GM12865 (cell line): ENCODE results near the gene CELF2.

Experiments
- DNase-seq: peaks from one replicate; pipeline ENCODE4 v3.0.0; 2010; ENCODE audit warnings: low read depth
- H3K4me3 ChIP-seq: 2 replicates; pipeline ENCODE4 v1.5.1; 2011; ENCODE audit warnings: mild to moderate bottlenecking, low read depth, low read length, control low read depth
- TF ChIP-seq, protein P1 (sequence below): IDR thresholded peaks from 2 replicates; pipeline ENCODE4 v1.5.1; 2011; ENCODE audit warnings: low read length, control low read depth, low read depth, inconsistent platforms; ENCODE audit not compliant: insufficient read depth; ENCODE audit errors: missing control alignments

Gene CELF2

DNA sequence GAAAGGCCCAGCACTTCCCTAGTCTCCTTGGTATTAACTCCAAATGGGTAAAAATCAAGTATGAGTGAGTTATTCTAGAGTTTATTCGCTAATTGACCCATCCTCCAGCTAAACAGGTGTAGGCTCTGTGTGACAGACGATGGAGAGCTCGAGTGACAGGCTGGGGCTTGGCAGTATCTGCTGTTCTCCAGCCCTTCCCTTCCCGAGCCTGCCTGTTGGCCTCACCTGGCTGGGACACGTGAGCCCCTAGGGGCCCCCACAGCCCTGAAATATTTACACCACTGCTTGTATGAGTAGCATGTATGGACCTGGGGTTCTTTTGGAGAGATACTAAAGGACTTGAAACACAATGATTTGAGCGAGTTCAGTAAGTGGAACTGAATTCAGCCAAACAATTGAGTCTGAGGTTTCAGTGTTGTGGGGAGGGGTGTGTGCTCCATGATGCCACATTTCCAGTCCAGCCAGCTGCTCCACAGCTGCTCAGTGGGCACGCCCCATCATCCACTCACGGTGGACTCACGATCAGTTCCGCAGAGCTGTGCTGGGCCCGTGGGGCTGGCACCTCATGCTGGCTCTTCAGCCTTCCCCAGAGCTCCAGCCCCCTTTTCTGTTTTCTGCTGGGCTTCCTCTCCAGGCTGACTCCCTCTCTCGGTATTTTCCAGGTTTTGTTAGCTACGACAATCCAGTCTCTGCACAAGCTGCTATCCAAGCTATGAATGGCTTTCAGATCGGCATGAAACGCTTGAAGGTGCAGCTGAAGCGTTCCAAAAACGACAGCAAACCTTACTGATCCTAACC lies 310.8 kb downstream of the CELF2 start:
- DNase-seq: no peak
- TF ChIP-seq, protein P1, sequence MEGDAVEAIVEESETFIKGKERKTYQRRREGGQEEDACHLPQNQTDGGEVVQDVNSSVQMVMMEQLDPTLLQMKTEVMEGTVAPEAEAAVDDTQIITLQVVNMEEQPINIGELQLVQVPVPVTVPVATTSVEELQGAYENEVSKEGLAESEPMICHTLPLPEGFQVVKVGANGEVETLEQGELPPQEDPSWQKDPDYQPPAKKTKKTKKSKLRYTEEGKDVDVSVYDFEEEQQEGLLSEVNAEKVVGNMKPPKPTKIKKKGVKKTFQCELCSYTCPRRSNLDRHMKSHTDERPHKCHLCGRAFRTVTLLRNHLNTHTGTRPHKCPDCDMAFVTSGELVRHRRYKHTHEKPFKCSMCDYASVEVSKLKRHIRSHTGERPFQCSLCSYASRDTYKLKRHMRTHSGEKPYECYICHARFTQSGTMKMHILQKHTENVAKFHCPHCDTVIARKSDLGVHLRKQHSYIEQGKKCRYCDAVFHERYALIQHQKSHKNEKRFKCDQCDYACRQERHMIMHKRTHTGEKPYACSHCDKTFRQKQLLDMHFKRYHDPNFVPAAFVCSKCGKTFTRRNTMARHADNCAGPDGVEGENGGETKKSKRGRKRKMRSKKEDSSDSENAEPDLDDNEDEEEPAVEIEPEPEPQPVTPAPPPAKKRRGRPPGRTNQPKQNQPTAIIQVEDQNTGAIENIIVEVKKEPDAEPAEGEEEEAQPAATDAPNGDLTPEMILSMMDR: no peak

DNA sequence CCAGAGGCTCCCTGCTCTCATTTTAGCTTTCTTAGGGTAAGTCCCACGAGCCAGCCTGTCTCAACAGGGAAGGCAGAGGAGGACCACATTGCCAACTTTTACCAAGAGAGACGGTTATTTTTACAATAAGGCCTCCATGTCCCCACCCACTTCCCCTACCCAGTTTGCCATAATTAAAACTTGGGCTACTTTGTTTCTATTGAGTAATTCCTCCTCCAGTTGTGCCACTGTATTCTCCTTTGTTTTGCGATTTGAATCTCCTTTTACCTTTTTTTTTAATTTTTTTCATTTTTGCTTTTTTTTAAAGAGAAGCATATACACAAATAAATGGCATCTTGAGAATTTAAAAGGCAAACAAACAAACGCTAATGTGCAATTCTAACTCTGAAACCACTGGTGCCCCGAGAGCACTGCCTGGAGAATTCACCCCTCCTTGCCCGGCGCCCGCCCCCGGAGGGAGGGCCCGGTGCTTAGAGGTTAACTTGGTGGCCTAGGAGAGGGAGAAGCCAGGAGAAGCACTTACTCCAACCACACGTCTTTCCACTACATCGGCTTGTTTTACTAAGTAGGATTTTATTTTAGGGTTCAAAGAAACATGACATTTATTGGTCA lies 311.5 kb downstream of the CELF2 start:
- TF ChIP-seq, protein P1: no peak
- DNase-seq: no peak
- H3K4me3 ChIP-seq: no peak overlapping the region

More for the DNA sequence above, 310.8 kb downstream of the CELF2 start:
- no peak overlapping the region for H3K4me3 ChIP-seq

DNA sequence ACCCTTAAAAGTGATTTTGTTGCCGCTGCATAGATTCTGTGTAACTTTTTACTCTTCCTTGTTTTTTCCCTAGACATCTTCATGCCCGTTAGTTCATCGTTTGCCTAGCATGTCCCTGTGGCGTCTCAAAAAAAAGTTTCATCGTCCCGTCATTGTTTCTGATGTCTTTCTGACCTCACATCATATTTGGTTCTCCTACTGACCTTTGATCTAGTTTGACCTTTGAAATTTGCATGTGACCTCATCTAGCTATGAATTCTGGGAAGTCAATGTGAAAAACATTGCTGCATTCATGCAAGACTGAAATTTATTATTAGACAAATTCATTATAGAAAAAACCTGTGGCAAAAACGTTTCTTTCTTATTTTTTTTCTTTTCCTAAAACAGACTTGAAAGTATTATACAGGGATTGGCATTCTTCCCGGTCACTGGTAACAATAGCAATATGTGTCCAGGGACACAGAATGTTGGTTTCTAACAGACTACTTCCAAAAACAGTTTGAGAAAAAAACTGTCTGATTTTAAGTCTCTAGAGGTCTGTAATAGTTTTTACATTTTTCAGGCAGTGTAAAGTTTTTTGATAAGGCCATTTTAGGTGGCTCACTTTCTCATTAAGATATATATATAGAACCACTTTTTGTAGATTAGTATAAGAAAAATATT lies 312.8 kb downstream of the CELF2 start:
- no peak for DNase-seq
- TF ChIP-seq, protein P1: no peak
- no peak overlapping the region for H3K4me3 ChIP-seq

DNA sequence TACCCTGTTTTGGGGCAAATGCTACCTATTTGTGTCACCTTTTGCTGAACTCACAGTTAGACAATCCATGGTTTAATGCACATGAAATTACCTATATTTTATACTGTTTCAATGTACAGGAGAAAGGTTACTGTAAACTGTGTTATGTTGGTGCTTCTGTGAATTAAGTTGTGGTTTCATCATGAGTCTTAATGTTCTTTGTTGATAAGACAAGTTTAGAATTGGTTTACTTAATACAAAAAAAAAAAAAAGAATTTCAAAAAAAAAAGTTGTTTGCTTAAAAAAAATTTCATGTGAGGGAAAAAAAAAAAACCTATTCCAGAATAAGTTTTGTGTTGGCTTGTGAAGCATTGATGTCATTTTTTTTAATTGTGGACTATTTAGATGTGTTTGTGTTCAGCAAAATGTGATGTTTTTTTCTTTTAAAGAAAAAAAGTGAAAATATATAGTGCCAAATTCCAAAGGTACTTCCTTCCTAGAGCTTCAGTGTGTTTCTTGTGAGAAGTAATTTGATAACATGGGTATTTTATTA lies 313.4 kb downstream of the CELF2 start:
- DNase-seq: no peak
- TF ChIP-seq, protein P1: no peak
- no peak overlapping the region for H3K4me3 ChIP-seq

DNA sequence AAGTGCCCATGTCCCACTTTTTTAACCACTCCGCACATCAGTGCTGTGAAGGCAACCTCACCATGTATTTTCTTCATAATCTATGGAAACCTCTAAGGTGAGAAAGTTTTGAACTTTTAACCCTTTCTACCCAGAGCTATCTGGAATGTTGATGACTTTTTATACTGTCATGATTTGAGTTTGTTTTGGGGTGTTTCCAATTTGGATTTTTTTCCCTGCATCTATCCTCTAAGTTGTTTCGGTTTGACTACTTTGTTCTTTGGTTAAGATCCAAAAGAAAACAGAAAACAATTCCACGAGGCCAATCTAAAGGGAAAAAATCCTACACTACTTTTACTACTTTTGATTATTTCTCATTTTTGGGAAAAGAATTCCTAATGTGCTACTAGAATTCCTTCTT lies 314.1 kb downstream of the CELF2 start:
- no peak overlapping the region for H3K4me3 ChIP-seq
- no peak for DNase-seq
- TF ChIP-seq, protein P1: no peak

DNA sequence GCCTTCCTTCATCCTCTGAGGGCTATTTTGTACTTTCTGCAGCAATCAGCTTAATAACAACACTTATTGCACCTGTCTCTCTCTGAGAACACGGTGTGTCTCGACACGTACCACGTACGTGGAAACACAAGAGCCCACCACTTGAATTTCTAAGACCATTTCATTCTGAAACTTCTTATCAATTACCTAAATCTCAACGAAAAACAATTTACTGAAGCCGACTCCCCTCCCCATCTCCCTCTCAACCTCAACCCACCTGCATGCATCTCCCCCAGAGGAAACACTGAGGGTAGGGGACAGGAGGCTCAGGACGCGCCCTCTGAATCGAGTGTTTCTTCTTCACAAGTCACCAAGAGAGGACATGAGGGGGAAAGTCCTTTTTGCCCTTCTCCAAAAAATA lies 315.2 kb downstream of the CELF2 start:
- no peak overlapping the region for H3K4me3 ChIP-seq
- no peak for DNase-seq
- TF ChIP-seq, protein P1: no peak
